ENCODE data around the gene GXYLT1. TPM values are rescaled to one million over a fixed set of nuclear protein-coding genes. Genes with fewer than 3 reads are reported as not detected.

GXYLT1 gene
- total and polyA plus RNA-seq, 9 of the 15 experiments (the other 6 are each of a cell fraction or from before 2014, with no cell fraction given) = 1.4 to 9.3 (median 5.5) TPM

DNA sequence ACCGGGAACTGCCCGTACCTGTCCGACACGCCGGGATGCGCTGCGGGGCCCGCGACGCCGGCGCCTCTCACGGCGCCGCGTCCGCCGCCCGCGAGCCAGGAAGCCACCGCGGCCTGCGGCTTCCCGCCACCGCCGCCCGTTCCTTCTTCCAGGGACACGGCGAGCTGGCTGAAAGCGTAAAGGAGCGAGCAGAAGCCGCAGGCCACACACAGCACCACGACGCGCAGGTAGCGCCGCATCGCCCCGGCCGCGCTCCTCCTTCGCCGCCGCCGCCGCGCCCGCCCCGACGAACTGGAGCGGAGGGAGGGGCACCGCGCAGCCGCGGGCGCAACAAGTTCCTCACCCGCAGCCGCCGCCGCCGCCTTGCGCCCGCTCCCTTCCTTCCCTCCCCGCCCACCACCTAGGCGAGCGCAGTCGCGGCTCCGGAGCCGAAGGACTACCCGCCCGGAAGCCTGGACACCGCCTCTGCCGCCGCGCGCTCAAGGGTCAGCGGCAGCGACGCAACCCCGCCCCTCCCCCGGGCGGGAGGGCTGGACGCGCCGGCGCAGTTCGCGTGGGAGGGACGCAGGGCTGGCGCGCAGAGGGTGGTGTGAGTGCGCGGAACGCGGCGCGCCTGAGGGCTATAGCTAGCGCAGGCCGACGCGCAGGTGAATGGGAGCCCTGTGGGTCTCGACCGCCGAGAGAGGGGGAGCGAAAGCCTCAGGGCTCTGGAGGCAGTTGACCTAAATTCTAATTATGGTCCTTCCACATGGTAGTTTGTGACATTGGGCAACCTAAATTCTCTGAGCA, at the start of gene GXYLT1 (continued):
- TF ChIP-seq MBD2 (IDR thresholded peaks at IDR 0.05; ENCODE audit: borderline replicate concordance, low read depth) (peak; percentile 54; the same call in 1 of the 2 replicates), MTA1 (IDR thresholded peaks at IDR 0.05; ENCODE audit: borderline replicate concordance) (0 out of 2 replicates have a peak, but pooled peaks have one; percentile 53), KAT7 (CRISPR knock-in tag; IDR thresholded peaks at IDR 0.05; ENCODE audit: borderline replicate concordance) (peak; percentile 93), ZNF655 (CRISPR knock-in tag; IDR thresholded peaks at IDR 0.05) (no peak), SMARCA4 (IDR thresholded peaks at IDR 0.05) (no peak), FOXK2 (conservative IDR thresholded peaks at IDR 0.05 in 1 of 2, IDR thresholded peaks at IDR 0.05 in 1 of 2; ENCODE audit: low read depth in 2 of 2) (no peak), MCM7 (IDR thresholded peaks at IDR 0.05) (no peak), NCOR1 (IDR thresholded peaks at IDR 0.05) (no peak), NBN (IDR thresholded peaks at IDR 0.05; ENCODE audit: low read depth) (no peak), FIP1L1 (IDR thresholded peaks at IDR 0.05; ENCODE audit: low read depth, low read length, poor library complexity, severe bottlenecking) (peak; percentile 72), TBP (optimal IDR thresholded peaks at IDR 0.05; ENCODE audit: low read depth, low read length) (peak; percentile 70), HNRNPK (IDR thresholded peaks at IDR 0.05; ENCODE audit: low read depth, low read length, poor library complexity, severe bottlenecking) (peak; percentile 48), BHLHE40 (IDR thresholded peaks at IDR 0.05; ENCODE audit: low read length) (peak; percentile 27; the same call in 1 of the 2 replicates), CTBP1 (IDR thresholded peaks at IDR 0.05; ENCODE audit: borderline replicate concordance) (peak; percentile 100), POLR2A (conservative IDR thresholded peaks at IDR 0.05) (peak; percentile 91), POLR2B (IDR thresholded peaks at IDR 0.05; ENCODE audit: low read depth, partially characterized antibody) (peak; percentile 80), GATAD2B (IDR thresholded peaks at IDR 0.05; ENCODE audit: borderline replicate concordance) (peak; percentile 79), CREM (IDR thresholded peaks at IDR 0.05; ENCODE audit: low read depth) (peak; percentile 92), KDM5B (IDR thresholded peaks at IDR 0.05; ENCODE audit: insufficient replicate concordance, low read depth, low read length) (peak; percentile 53), E2F6 (IDR thresholded peaks at IDR 0.05; ENCODE audit: borderline replicate concordance in 1 of 2, extremely low read depth in 1 of 2, insufficient read depth in 1 of 2, insufficient read length in 1 of 2, low read depth in 1 of 2, low read length in 1 of 2, poor library complexity in 1 of 2, severe bottlenecking in 1 of 2) (peak; percentile 82 to 95), PTBP1 (IDR thresholded peaks at IDR 0.05; ENCODE audit: low read depth, low read length) (no peak), TBL1XR1 (IDR thresholded peaks at IDR 0.05; ENCODE audit: low read length in 2 of 2) (no peak), MAZ (CRISPR knock-in tag; conservative IDR thresholded peaks at IDR 0.05 in 1 of 2, IDR thresholded peaks at IDR 0.05 in 1 of 2) (peak; percentile 92 to 95), ZNF518B (CRISPR knock-in tag; IDR thresholded peaks at IDR 0.05) (no peak)
